Mammary epithelial cell (primary cell): ENCODE measurements around the gene RSPH10B.
"Not testable (repeated sequence)": the region's sequence is repeated elsewhere in the genome, so short reads cannot be mapped to it uniquely, and the experiment has no call there.

ENCODE experiments used
- EZH2 ChIP-seq: IDR thresholded peaks from 2 replicates; pipeline ENCODE4 v1.6.1; 2012; ENCODE audit warnings: low read length, inconsistent platforms, borderline replicate concordance
- TF ChIP-seq, protein P1 (sequence below), 2 donors: IDR thresholded peaks in 1 of 2; conservative IDR thresholded peaks in 1 of 2; 2 replicates each; pipeline ENCODE4 v1.5.1; 2011 to 2012; ENCODE audit warnings: inconsistent platforms in 2 of 2, low read length in 2 of 2, mild to moderate bottlenecking in 2 of 2, control low read depth in 1 of 2, low read depth in 1 of 2; ENCODE audit not compliant: insufficient read depth in 1 of 2; ENCODE audit errors: extremely low read depth in 1 of 2

GRCh38 chr7:5884431-5884830 lies 86.1 kb downstream of the RSPH10B start:
- TF ChIP-seq, protein P1, sequence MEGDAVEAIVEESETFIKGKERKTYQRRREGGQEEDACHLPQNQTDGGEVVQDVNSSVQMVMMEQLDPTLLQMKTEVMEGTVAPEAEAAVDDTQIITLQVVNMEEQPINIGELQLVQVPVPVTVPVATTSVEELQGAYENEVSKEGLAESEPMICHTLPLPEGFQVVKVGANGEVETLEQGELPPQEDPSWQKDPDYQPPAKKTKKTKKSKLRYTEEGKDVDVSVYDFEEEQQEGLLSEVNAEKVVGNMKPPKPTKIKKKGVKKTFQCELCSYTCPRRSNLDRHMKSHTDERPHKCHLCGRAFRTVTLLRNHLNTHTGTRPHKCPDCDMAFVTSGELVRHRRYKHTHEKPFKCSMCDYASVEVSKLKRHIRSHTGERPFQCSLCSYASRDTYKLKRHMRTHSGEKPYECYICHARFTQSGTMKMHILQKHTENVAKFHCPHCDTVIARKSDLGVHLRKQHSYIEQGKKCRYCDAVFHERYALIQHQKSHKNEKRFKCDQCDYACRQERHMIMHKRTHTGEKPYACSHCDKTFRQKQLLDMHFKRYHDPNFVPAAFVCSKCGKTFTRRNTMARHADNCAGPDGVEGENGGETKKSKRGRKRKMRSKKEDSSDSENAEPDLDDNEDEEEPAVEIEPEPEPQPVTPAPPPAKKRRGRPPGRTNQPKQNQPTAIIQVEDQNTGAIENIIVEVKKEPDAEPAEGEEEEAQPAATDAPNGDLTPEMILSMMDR (conservative IDR thresholded peaks at IDR 0.05 in 1 of 2, IDR thresholded peaks at IDR 0.05 in 1 of 2; ENCODE audit: extremely low read depth in 1 of 2, insufficient read depth in 1 of 2, low read depth in 1 of 2, low read length in 2 of 2) = not testable (repeated sequence)
- TF ChIP-seq EZH2 = not testable (repeated sequence)
